ENCODE data around the gene PDCL3. TPM values are rescaled to one million over a fixed set of nuclear protein-coding genes. Genes with fewer than 3 reads are reported as not detected.

The PDCL3 gene
- total RNA-seq, 1 experiment from 2014 or later: 24.2 TPM

GRCh38 chr2:100615886-100616285 is 53.1 kb downstream of the PDCL3 start:
- Mint-ChIP-seq H3K27me3 (ENCODE audit: insufficient read depth, unreplicated experiment) (peaks cover 62% of the 10 kb centered on the region), H3K4me3 (ENCODE audit: unreplicated experiment) (no peak overlapping the region), H3K27ac (ENCODE audit: low read depth, unreplicated experiment) (no peak overlapping the region), H3K9me3 (ENCODE audit: unreplicated experiment) (no peaks in the 10 kb centered on the region), H3K36me3 (ENCODE audit: insufficient read depth, unreplicated experiment) (no peaks in the 10 kb centered on the region), H3K4me1 (ENCODE audit: insufficient read depth, unreplicated experiment) (no peaks in the 10 kb centered on the region)
- no peak for DNase-seq (ENCODE audit: unreplicated experiment)
- CTCF ChIA-PET: interaction anchor here (0.7 kb wide), 1 partner anchor 415 kb away, joined by 3 read pairs; no protein-coding TSS in a partner anchor
- intact Hi-C loops (cut with micrococcal nuclease): no loop called here
- POLR2A ChIA-PET: no interaction called here
- TF ChIP-seq, protein P1, sequence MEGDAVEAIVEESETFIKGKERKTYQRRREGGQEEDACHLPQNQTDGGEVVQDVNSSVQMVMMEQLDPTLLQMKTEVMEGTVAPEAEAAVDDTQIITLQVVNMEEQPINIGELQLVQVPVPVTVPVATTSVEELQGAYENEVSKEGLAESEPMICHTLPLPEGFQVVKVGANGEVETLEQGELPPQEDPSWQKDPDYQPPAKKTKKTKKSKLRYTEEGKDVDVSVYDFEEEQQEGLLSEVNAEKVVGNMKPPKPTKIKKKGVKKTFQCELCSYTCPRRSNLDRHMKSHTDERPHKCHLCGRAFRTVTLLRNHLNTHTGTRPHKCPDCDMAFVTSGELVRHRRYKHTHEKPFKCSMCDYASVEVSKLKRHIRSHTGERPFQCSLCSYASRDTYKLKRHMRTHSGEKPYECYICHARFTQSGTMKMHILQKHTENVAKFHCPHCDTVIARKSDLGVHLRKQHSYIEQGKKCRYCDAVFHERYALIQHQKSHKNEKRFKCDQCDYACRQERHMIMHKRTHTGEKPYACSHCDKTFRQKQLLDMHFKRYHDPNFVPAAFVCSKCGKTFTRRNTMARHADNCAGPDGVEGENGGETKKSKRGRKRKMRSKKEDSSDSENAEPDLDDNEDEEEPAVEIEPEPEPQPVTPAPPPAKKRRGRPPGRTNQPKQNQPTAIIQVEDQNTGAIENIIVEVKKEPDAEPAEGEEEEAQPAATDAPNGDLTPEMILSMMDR (IDR thresholded peaks at IDR 0.05; ENCODE audit: unreplicated experiment): no peak
- BruUV-seq (replicated peaks): no TSS peak

DNA sequence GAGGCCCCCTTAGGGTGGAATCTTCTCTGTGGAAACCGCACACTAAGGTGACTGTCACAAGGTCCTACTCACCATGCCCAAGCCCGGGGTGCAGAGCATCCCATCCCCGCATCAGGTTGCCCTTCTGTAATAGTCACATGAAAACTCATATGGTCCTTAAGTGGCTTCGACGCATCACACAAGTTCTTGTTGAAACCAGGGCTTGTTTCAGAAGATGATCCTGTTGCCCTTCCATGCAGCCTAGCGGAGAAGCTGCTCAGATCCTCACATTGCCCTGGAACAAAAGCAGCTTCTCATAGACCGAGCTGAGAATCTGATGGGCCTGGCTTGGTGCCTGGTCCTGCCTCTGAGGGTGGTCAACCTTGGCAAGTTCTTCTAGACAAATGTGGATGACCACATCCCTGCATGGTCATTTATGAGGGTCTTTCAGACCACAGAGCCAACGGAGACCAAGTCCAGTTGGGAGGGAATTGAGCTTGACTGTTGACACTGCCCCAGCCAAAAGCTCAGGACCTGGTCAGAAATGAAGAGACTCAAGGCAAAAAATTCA is 54.1 kb downstream of the PDCL3 start:
- no peaks in the 10 kb centered on the region for H3K9me3 Mint-ChIP-seq (ENCODE audit: unreplicated experiment)
- DNase-seq (ENCODE audit: unreplicated experiment): no peak
- intact Hi-C loops (cut with micrococcal nuclease): no loop called here

DNA sequence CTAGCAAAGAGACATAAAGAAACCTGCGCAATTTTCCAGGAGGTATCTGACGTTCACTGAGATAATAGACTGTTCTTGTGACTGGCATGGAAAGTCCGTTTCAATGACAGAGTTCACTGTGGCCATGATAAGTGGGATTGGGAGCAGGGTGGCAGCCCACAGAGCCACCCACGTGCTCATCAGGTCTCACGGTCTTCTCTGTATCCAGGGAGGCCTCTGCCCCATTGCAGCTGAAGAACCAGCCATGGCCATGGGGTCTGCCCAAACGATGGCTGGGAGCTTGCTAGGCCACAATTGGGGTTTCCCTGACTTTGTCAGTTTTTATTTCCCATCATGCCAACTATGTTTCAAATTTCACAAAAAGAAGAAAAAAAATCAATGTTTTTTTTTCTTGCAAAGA is 57.2 kb downstream of the PDCL3 start:
- intact Hi-C loops (cut with micrococcal nuclease): no loop called here
- POLR2A ChIA-PET: no interaction called here
- no TSS peak for BruUV-seq (replicated peaks)
- Mint-ChIP-seq H3K27me3 (ENCODE audit: insufficient read depth, unreplicated experiment) (peaks cover 57% of the 10 kb centered on the region), H3K9me3 (ENCODE audit: unreplicated experiment) (no peaks in the 10 kb centered on the region), H3K27ac (ENCODE audit: low read depth, unreplicated experiment) (no peak overlapping the region), H3K36me3 (ENCODE audit: insufficient read depth, unreplicated experiment) (no peaks in the 10 kb centered on the region), H3K4me3 (ENCODE audit: unreplicated experiment) (no peak overlapping the region), H3K4me1 (ENCODE audit: insufficient read depth, unreplicated experiment) (no peaks in the 10 kb centered on the region)
- TF ChIP-seq, protein P1 (IDR thresholded peaks at IDR 0.05; ENCODE audit: unreplicated experiment): no peak
- no peak for DNase-seq (ENCODE audit: unreplicated experiment)
- CTCF ChIA-PET: interaction anchor here (1.1 to 1.7 kb wide), 3 partner anchors 10 to 18 kb away, joined by 3 to 5 read pairs (median 3); no protein-coding TSS in a partner anchor

More for the DNA sequence above, 54.1 kb downstream of the PDCL3 start:
- H3K4me3 Mint-ChIP-seq (ENCODE audit: unreplicated experiment): no peak overlapping the region
- CTCF ChIA-PET: interaction anchor here (0.6 to 1.0 kb wide), 4 partner anchors 11 to 414 kb away, joined by 3 to 4 read pairs (median 3); no protein-coding TSS in a partner anchor
- no peak overlapping the region for H3K27ac Mint-ChIP-seq (ENCODE audit: low read depth, unreplicated experiment)
- BruUV-seq (replicated peaks): no TSS peak
- no peaks in the 10 kb centered on the region for H3K36me3 Mint-ChIP-seq (ENCODE audit: insufficient read depth, unreplicated experiment)
- TF ChIP-seq, protein P1 (IDR thresholded peaks at IDR 0.05; ENCODE audit: unreplicated experiment): no peak
- H3K4me1 Mint-ChIP-seq (ENCODE audit: insufficient read depth, unreplicated experiment): no peaks in the 10 kb centered on the region
- peaks cover 70% of the 10 kb centered on the region for H3K27me3 Mint-ChIP-seq (ENCODE audit: insufficient read depth, unreplicated experiment)
- POLR2A ChIA-PET: no interaction called here

- no peaks in the 10 kb centered on the region for H3K4me1 Mint-ChIP-seq (ENCODE audit: insufficient read depth, unreplicated experiment)
- H3K4me3 Mint-ChIP-seq (ENCODE audit: unreplicated experiment): no peak overlapping the region
- ChIA-PET POLR2A (no interaction called here), CTCF (interaction anchor here (0.7 to 1.7 kb wide), 7 partner anchors 9 to 365 kb away, joined by 3 to 6 read pairs (median 3); no protein-coding TSS in a partner anchor)
- TF ChIP-seq, protein P1 (IDR thresholded peaks at IDR 0.05; ENCODE audit: unreplicated experiment): no peak
- no peak overlapping the region for H3K27ac Mint-ChIP-seq (ENCODE audit: low read depth, unreplicated experiment)
- peaks cover 57% of the 10 kb centered on the region for H3K27me3 Mint-ChIP-seq (ENCODE audit: insufficient read depth, unreplicated experiment)
- H3K9me3 Mint-ChIP-seq (ENCODE audit: unreplicated experiment): no peaks in the 10 kb centered on the region
- no peak for DNase-seq (ENCODE audit: unreplicated experiment)
- intact Hi-C loops (cut with micrococcal nuclease): no loop called here
- no peaks in the 10 kb centered on the region for H3K36me3 Mint-ChIP-seq (ENCODE audit: insufficient read depth, unreplicated experiment)
- no TSS peak for BruUV-seq (replicated peaks)
These were observed 57.7 kb downstream of the PDCL3 start for GRCh38 chr2:100620481-100620880.
